ENCODE results near the gene XPO4.
"Not testable (repeated sequence)": the region's sequence is repeated elsewhere in the genome, so short reads cannot be mapped to it uniquely, and the experiment has no call there.

XPO4 gene

GRCh38 chr13:20902438-20903163 lies at the start of gene XPO4:
TSS of gene XPO4 (minus strand) at chr13:20902746. CDS start at chr13:20902738, 8 bp downstream.
- H3K4me1 ChIP-seq (ENCODE audit: control insufficient read depth in 1 of 2, insufficient read depth in 2 of 2, low read length in 2 of 2): peaks cover 11 to 16% of the 10 kb centered on the region in 2 donors
- H3K36me3 ChIP-seq (ENCODE audit: control insufficient read depth in 1 of 2, insufficient read depth in 2 of 2, low read length in 2 of 2): peaks cover 0 to 3% of the 10 kb centered on the region in 2 donors
- H3K27me3 ChIP-seq (ENCODE audit: low read depth, low read length): no peaks in the 10 kb centered on the region
- H3K9me3 ChIP-seq (ENCODE audit: control insufficient read depth in 1 of 2, low read length in 2 of 2): no peaks in the 10 kb centered on the region
- H3K4me3 ChIP-seq (ENCODE audit: low read depth in 1 of 2, low read length in 2 of 2): peak within 1 kb of the TSS; percentile 95 to 100
- peak within 1 kb of the TSS; percentile 92 for H3K27ac ChIP-seq (ENCODE audit: low read length)

GRCh38 chr13:20948001-20948400 lies 45.5 kb upstream of the XPO4 start:
- not testable (repeated sequence) for H3K4me3 ChIP-seq (ENCODE audit: low read depth in 1 of 2, low read length in 2 of 2); H3K36me3 ChIP-seq (ENCODE audit: control insufficient read depth in 1 of 2, insufficient read depth in 2 of 2, low read length in 2 of 2); H3K27me3 ChIP-seq (ENCODE audit: low read depth, low read length); H3K27ac ChIP-seq (ENCODE audit: low read length); H3K9me3 ChIP-seq (ENCODE audit: control insufficient read depth in 1 of 2, low read length in 2 of 2); H3K4me1 ChIP-seq (ENCODE audit: control insufficient read depth in 1 of 2, insufficient read depth in 2 of 2, low read length in 2 of 2)

- Histone ChIP-seq H3K27me3 (ENCODE audit: low read depth, low read length) (no peaks in the 10 kb centered on the region), H3K27ac (ENCODE audit: low read length) (no peak overlapping the region), H3K4me3 (ENCODE audit: low read depth in 1 of 2, low read length in 2 of 2) (peak overlapping the region in 1 of 2 donors; percentile 3), H3K4me1 (ENCODE audit: control insufficient read depth in 1 of 2, insufficient read depth in 2 of 2, low read length in 2 of 2) (peaks cover 0 to 5% of the 10 kb centered on the region in 2 donors), H3K36me3 (ENCODE audit: control insufficient read depth in 1 of 2, insufficient read depth in 2 of 2, low read length in 2 of 2) (no peaks in the 10 kb centered on the region), H3K9me3 (ENCODE audit: control insufficient read depth in 1 of 2, low read length in 2 of 2) (no peaks in the 10 kb centered on the region)
These were observed 43.4 kb upstream of the XPO4 start for GRCh38 chr13:20945952-20946383.

GRCh38 chr13:20942938-20943559 lies 40.5 kb upstream of the XPO4 start:
- H3K4me1 ChIP-seq (ENCODE audit: control insufficient read depth in 1 of 2, insufficient read depth in 2 of 2, low read length in 2 of 2): peaks cover 0 to 12% of the 10 kb centered on the region in 2 donors
- H3K9me3 ChIP-seq (ENCODE audit: control insufficient read depth in 1 of 2, low read length in 2 of 2): no peaks in the 10 kb centered on the region
- H3K36me3 ChIP-seq (ENCODE audit: control insufficient read depth in 1 of 2, insufficient read depth in 2 of 2, low read length in 2 of 2): no peaks in the 10 kb centered on the region
- H3K4me3 ChIP-seq (ENCODE audit: low read depth in 1 of 2, low read length in 2 of 2): peak overlapping the region in 1 of 2 donors; percentile 13
- H3K27ac ChIP-seq (ENCODE audit: low read length): peak overlapping the region; percentile 30
- no peaks in the 10 kb centered on the region for H3K27me3 ChIP-seq (ENCODE audit: low read depth, low read length)

- H3K36me3 ChIP-seq (ENCODE audit: control insufficient read depth in 1 of 2, insufficient read depth in 2 of 2, low read length in 2 of 2); H3K27me3 ChIP-seq (ENCODE audit: low read depth, low read length); H3K9me3 ChIP-seq (ENCODE audit: control insufficient read depth in 1 of 2, low read length in 2 of 2); H3K27ac ChIP-seq (ENCODE audit: low read length); H3K4me3 ChIP-seq (ENCODE audit: low read depth in 1 of 2, low read length in 2 of 2): not testable (repeated sequence)
- peaks cover 0 to 12% of the 10 kb centered on the region in 2 donors for H3K4me1 ChIP-seq (ENCODE audit: control insufficient read depth in 1 of 2, insufficient read depth in 2 of 2, low read length in 2 of 2)
These were observed 38.0 kb upstream of the XPO4 start for GRCh38 chr13:20940511-20940910.

- Histone ChIP-seq H3K27me3 (ENCODE audit: low read depth, low read length) (no peaks in the 10 kb centered on the region), H3K4me3 (ENCODE audit: low read depth in 1 of 2, low read length in 2 of 2) (no peak overlapping the region), H3K4me1 (ENCODE audit: control insufficient read depth in 1 of 2, insufficient read depth in 2 of 2, low read length in 2 of 2) (peaks cover 0 to 12% of the 10 kb centered on the region in 2 donors), H3K27ac (ENCODE audit: low read length) (no peak overlapping the region), H3K36me3 (ENCODE audit: control insufficient read depth in 1 of 2, insufficient read depth in 2 of 2, low read length in 2 of 2) (no peaks in the 10 kb centered on the region), H3K9me3 (ENCODE audit: control insufficient read depth in 1 of 2, low read length in 2 of 2) (no peaks in the 10 kb centered on the region)
These were observed 37.5 kb upstream of the XPO4 start for GRCh38 chr13:20940083-20940482.

GRCh38 chr13:20939662-20940061 lies 37.1 kb upstream of the XPO4 start:
- no peaks in the 10 kb centered on the region for H3K27me3 ChIP-seq (ENCODE audit: low read depth, low read length)
- no peak overlapping the region for H3K4me3 ChIP-seq (ENCODE audit: low read depth in 1 of 2, low read length in 2 of 2)
- H3K27ac ChIP-seq (ENCODE audit: low read length): no peak overlapping the region
- peaks cover 0 to 12% of the 10 kb centered on the region in 2 donors for H3K4me1 ChIP-seq (ENCODE audit: control insufficient read depth in 1 of 2, insufficient read depth in 2 of 2, low read length in 2 of 2)
- no peaks in the 10 kb centered on the region for H3K9me3 ChIP-seq (ENCODE audit: control insufficient read depth in 1 of 2, low read length in 2 of 2)
- H3K36me3 ChIP-seq (ENCODE audit: control insufficient read depth in 1 of 2, insufficient read depth in 2 of 2, low read length in 2 of 2): no peaks in the 10 kb centered on the region

- Histone ChIP-seq H3K27ac (ENCODE audit: low read length) (no peak overlapping the region), H3K4me3 (ENCODE audit: low read depth in 1 of 2, low read length in 2 of 2) (no peak overlapping the region), H3K36me3 (ENCODE audit: control insufficient read depth in 1 of 2, insufficient read depth in 2 of 2, low read length in 2 of 2) (no peaks in the 10 kb centered on the region), H3K27me3 (ENCODE audit: low read depth, low read length) (no peaks in the 10 kb centered on the region), H3K9me3 (ENCODE audit: control insufficient read depth in 1 of 2, low read length in 2 of 2) (no peaks in the 10 kb centered on the region), H3K4me1 (ENCODE audit: control insufficient read depth in 1 of 2, insufficient read depth in 2 of 2, low read length in 2 of 2) (peaks cover 0 to 10% of the 10 kb centered on the region in 2 donors)
These were observed 35.8 kb upstream of the XPO4 start for GRCh38 chr13:20938302-20938701.

GRCh38 chr13:20927596-20928257 lies 25.2 kb upstream of the XPO4 start:
- no peaks in the 10 kb centered on the region for H3K9me3 ChIP-seq (ENCODE audit: control insufficient read depth in 1 of 2, low read length in 2 of 2)
- no peak overlapping the region for H3K4me3 ChIP-seq (ENCODE audit: low read depth in 1 of 2, low read length in 2 of 2)
- H3K36me3 ChIP-seq (ENCODE audit: control insufficient read depth in 1 of 2, insufficient read depth in 2 of 2, low read length in 2 of 2): no peaks in the 10 kb centered on the region
- H3K27me3 ChIP-seq (ENCODE audit: low read depth, low read length): no peaks in the 10 kb centered on the region
- no peak overlapping the region for H3K27ac ChIP-seq (ENCODE audit: low read length)
- H3K4me1 ChIP-seq (ENCODE audit: control insufficient read depth in 1 of 2, insufficient read depth in 2 of 2, low read length in 2 of 2): no peaks in the 10 kb centered on the region

GRCh38 chr13:20925395-20925790 lies 22.8 kb upstream of the XPO4 start:
- H3K9me3 ChIP-seq (ENCODE audit: control insufficient read depth in 1 of 2, low read length in 2 of 2); H3K36me3 ChIP-seq (ENCODE audit: control insufficient read depth in 1 of 2, insufficient read depth in 2 of 2, low read length in 2 of 2); H3K27me3 ChIP-seq (ENCODE audit: low read depth, low read length); H3K4me3 ChIP-seq (ENCODE audit: low read depth in 1 of 2, low read length in 2 of 2); H3K4me1 ChIP-seq (ENCODE audit: control insufficient read depth in 1 of 2, insufficient read depth in 2 of 2, low read length in 2 of 2); H3K27ac ChIP-seq (ENCODE audit: low read length): not testable (repeated sequence)

- Histone ChIP-seq H3K27ac (ENCODE audit: low read length) (no peak overlapping the region), H3K4me3 (ENCODE audit: low read depth in 1 of 2, low read length in 2 of 2) (no peak overlapping the region), H3K9me3 (ENCODE audit: control insufficient read depth in 1 of 2, low read length in 2 of 2) (no peaks in the 10 kb centered on the region), H3K36me3 (ENCODE audit: control insufficient read depth in 1 of 2, insufficient read depth in 2 of 2, low read length in 2 of 2) (no peaks in the 10 kb centered on the region), H3K27me3 (ENCODE audit: low read depth, low read length) (no peaks in the 10 kb centered on the region), H3K4me1 (ENCODE audit: control insufficient read depth in 1 of 2, insufficient read depth in 2 of 2, low read length in 2 of 2) (no peaks in the 10 kb centered on the region)
These were observed 22.3 kb upstream of the XPO4 start for GRCh38 chr13:20924758-20925394.
